ENCODE data around the gene KIF26A.
"Not testable (repeated sequence)": the region's sequence is repeated elsewhere in the genome, so short reads cannot be mapped to it uniquely, and the experiment has no call there.

Gene KIF26A

DNA sequence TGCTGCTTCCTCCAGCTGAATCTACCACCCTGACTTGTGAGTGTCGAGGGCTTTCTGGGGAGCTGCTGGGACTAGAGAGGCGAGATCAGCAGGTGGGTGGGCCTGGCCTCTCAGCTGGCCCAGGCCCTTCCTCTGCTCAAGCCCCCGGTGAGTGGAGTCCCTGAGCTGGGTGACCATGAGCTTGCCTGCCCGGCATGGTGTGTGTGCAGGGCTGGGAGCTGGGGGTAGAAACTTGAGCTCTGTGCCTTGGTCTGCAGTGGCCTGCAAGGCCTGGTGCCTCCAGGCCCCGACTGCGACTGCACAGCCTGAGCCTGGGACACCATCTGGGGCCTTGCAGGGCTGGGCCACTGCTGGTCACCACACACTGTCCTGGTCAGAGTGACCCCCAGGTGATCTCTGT lies 67.4 kb downstream of the KIF26A start:
- Histone ChIP-seq H3K9ac (ENCODE audit: low read length in 5 of 5) (no peak overlapping the region), H3K36me3 (ENCODE audit: control insufficient read depth in 5 of 5, insufficient read depth in 5 of 5, low read length in 5 of 5) (no peaks in the 10 kb centered on the region), H3K4me1 (ENCODE audit: control insufficient read depth in 5 of 5, insufficient read depth in 5 of 5, low read length in 5 of 5) (peaks cover 0 to 11% (median 3%) of the 10 kb centered on the region in 5 donors), H3K9me3 (ENCODE audit: control insufficient read depth in 5 of 5, low read length in 5 of 5) (no peaks in the 10 kb centered on the region), H3K4me3 (ENCODE audit: low read depth in 1 of 5, low read length in 5 of 5) (no peak overlapping the region), H3K27ac (ENCODE audit: low read depth, low read length) (no peak overlapping the region), H3K27me3 (ENCODE audit: control insufficient read depth in 5 of 5, insufficient read depth in 4 of 5, low read length in 5 of 5) (peaks cover 0 to 39% (median 11%) of the 10 kb centered on the region in 5 donors)

DNA sequence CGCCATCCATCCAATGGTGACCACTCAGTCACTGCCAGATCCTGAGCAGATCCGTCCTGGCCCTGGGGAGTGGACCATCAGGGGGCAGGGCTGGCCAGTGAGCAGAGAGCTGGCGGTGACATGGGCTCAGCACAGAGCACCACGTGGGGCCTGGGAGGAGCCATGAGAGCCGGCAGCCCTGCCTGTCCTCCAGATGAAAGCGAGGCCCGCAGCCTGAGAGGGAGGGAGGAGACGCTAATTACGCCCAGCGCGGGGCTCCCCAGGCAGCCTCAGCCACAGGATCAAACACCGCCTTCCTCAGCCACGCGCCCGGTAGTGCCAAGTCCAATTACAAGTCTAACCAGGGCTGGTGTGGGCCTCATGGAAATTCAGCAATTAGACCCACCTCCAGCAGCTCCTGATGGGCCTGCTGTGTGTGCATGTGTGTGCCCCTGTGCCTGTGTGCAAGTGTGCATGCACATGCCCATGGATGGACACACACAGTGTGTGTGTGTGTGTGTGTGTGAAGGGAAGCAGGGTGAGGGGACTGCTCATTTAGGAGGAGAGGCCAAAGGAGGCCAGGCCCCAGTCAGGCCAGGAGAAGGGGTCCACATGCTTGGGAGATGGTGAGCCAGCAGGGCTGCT lies 68.0 kb downstream of the KIF26A start:
- Histone ChIP-seq H3K27ac (ENCODE audit: low read depth, low read length) (no peak overlapping the region), H3K9me3 (ENCODE audit: control insufficient read depth in 5 of 5, low read length in 5 of 5) (no peaks in the 10 kb centered on the region), H3K4me3 (ENCODE audit: low read depth in 1 of 5, low read length in 5 of 5) (no peak overlapping the region), H3K4me1 (ENCODE audit: control insufficient read depth in 5 of 5, insufficient read depth in 5 of 5, low read length in 5 of 5) (peaks cover 0 to 11% (median 3%) of the 10 kb centered on the region in 5 donors), H3K27me3 (ENCODE audit: control insufficient read depth in 5 of 5, insufficient read depth in 4 of 5, low read length in 5 of 5) (peaks cover 0 to 41% (median 11%) of the 10 kb centered on the region in 5 donors), H3K9ac (ENCODE audit: low read length in 5 of 5) (no peak overlapping the region), H3K36me3 (ENCODE audit: control insufficient read depth in 5 of 5, insufficient read depth in 5 of 5, low read length in 5 of 5) (no peaks in the 10 kb centered on the region)

DNA sequence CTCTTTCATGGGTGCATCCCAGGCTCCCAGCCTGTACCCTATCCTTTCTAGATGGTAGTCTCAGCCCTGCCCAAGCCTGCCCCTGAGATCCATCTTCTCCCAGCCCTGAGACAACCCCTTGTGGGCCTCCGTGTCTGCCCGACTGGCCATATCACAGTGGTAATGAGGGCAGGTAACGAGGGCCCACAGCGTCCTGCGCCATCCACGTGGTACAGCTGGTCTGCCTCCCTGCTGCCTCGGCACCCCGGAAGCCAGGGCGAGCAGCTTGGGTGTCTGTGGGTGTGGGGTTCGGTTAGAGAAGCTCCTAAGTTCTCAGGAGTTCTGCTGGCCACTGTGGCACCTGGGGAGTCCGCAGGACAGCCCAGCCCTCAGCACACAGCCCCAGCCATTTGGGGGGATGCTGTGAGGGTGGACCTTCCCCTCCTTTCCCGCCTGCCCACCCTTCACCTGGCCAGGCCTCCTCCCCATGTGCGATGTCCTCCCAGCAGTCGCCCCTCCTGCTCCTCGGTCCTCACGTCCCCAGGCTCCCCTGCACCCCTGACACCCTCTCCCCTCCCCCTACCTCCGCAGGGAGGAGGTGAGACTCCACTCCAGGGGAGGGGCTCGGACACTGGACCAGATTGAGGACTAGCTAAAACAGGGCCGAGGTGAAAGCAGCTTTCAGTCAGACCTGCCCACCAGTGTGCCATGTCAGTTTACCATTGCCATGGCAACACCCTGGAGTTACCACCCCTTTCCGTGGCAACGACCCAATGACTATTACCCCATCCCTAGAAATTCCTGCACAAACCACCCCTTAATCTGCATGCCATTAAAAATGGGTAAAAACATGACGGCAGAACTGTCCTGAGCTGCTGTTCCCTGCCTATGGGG lies 69.0 kb downstream of the KIF26A start:
- no peaks in the 10 kb centered on the region for H3K9me3 ChIP-seq (ENCODE audit: control insufficient read depth in 5 of 5, low read length in 5 of 5)
- no peaks in the 10 kb centered on the region for H3K36me3 ChIP-seq (ENCODE audit: control insufficient read depth in 5 of 5, insufficient read depth in 5 of 5, low read length in 5 of 5)
- no peak overlapping the region for H3K9ac ChIP-seq (ENCODE audit: low read length in 5 of 5)
- H3K4me3 ChIP-seq (ENCODE audit: low read depth in 1 of 5, low read length in 5 of 5), result no peak overlapping the region
- peaks cover 0 to 3% (median 1%) of the 10 kb centered on the region in 5 donors for H3K4me1 ChIP-seq (ENCODE audit: control insufficient read depth in 5 of 5, insufficient read depth in 5 of 5, low read length in 5 of 5)
- peaks cover 3 to 42% (median 11%) of the 10 kb centered on the region in 5 donors for H3K27me3 ChIP-seq (ENCODE audit: control insufficient read depth in 5 of 5, insufficient read depth in 4 of 5, low read length in 5 of 5)
- H3K27ac ChIP-seq (ENCODE audit: low read depth, low read length), result no peak overlapping the region

DNA sequence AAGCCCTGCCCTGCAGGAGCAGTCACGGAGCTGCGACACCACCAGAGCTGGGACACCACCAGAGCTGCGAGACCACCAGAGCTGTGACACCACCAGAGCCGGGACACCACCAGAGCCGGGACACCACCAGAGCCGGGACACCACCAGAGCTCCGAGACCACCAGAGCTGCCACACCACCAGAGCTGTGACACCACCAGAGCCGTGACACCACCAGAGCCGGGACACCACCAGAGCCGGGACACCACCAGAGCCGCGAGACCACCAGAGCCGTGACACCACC lies 69.6 kb downstream of the KIF26A start:
- not testable (repeated sequence) for H3K4me1 ChIP-seq (ENCODE audit: control insufficient read depth in 5 of 5, insufficient read depth in 5 of 5, low read length in 5 of 5); H3K9ac ChIP-seq (ENCODE audit: low read length in 5 of 5); H3K9me3 ChIP-seq (ENCODE audit: control insufficient read depth in 5 of 5, low read length in 5 of 5); H3K4me3 ChIP-seq (ENCODE audit: low read depth in 1 of 5, low read length in 5 of 5); H3K36me3 ChIP-seq (ENCODE audit: control insufficient read depth in 5 of 5, insufficient read depth in 5 of 5, low read length in 5 of 5); H3K27ac ChIP-seq (ENCODE audit: low read depth, low read length)
- peaks cover 2 to 40% (median 10%) of the 10 kb centered on the region in 5 donors for H3K27me3 ChIP-seq (ENCODE audit: control insufficient read depth in 5 of 5, insufficient read depth in 4 of 5, low read length in 5 of 5)

DNA sequence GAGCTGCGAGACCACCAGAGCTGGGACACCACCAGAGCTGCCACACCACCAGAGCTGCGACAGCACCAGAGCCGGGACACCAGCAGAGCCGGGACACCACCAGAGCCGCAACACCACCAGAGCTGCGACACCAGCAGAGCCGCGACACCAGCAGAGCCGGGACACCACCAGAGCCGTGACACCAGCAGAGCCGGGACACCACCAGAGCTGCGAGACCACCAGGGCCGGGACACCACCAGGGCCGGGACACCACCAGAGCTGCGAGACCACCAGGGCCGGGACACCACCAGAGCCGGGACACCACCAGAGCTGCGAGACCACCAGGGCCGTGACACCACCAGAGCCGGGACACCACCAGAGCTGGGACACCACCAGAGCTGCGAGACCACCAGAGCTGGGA lies 69.9 kb downstream of the KIF26A start:
- H3K27me3 ChIP-seq (ENCODE audit: control insufficient read depth in 5 of 5, insufficient read depth in 4 of 5, low read length in 5 of 5), result peaks cover 2 to 38% (median 10%) of the 10 kb centered on the region in 5 donors
- not testable (repeated sequence) for H3K36me3 ChIP-seq (ENCODE audit: control insufficient read depth in 5 of 5, insufficient read depth in 5 of 5, low read length in 5 of 5); H3K4me3 ChIP-seq (ENCODE audit: low read depth in 1 of 5, low read length in 5 of 5); H3K27ac ChIP-seq (ENCODE audit: low read depth, low read length); H3K4me1 ChIP-seq (ENCODE audit: control insufficient read depth in 5 of 5, insufficient read depth in 5 of 5, low read length in 5 of 5); H3K9me3 ChIP-seq (ENCODE audit: control insufficient read depth in 5 of 5, low read length in 5 of 5); H3K9ac ChIP-seq (ENCODE audit: low read length in 5 of 5)

DNA sequence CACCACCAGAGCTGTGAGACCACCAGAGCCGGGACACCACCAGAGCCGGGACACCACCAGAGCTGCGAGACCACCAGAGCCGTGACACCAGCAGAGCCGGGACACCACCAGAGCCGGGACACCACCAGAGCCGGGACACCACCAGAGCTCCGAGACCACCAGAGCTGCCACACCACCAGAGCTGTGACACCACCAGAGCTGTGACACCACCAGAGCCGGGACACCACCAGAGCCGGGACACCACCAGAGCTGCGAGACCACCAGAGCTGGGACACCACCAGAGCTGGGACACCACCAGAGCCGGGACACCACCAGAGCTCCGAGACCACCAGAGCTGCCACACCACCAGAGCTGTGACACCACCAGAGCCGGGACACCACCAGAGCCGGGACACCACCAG lies 70.7 kb downstream of the KIF26A start:
- H3K27ac ChIP-seq (ENCODE audit: low read depth, low read length); H3K4me1 ChIP-seq (ENCODE audit: control insufficient read depth in 5 of 5, insufficient read depth in 5 of 5, low read length in 5 of 5); H3K9me3 ChIP-seq (ENCODE audit: control insufficient read depth in 5 of 5, low read length in 5 of 5); H3K36me3 ChIP-seq (ENCODE audit: control insufficient read depth in 5 of 5, insufficient read depth in 5 of 5, low read length in 5 of 5); H3K4me3 ChIP-seq (ENCODE audit: low read depth in 1 of 5, low read length in 5 of 5); H3K9ac ChIP-seq (ENCODE audit: low read length in 5 of 5): not testable (repeated sequence)
- peaks cover 2 to 40% (median 10%) of the 10 kb centered on the region in 5 donors for H3K27me3 ChIP-seq (ENCODE audit: control insufficient read depth in 5 of 5, insufficient read depth in 4 of 5, low read length in 5 of 5)

DNA sequence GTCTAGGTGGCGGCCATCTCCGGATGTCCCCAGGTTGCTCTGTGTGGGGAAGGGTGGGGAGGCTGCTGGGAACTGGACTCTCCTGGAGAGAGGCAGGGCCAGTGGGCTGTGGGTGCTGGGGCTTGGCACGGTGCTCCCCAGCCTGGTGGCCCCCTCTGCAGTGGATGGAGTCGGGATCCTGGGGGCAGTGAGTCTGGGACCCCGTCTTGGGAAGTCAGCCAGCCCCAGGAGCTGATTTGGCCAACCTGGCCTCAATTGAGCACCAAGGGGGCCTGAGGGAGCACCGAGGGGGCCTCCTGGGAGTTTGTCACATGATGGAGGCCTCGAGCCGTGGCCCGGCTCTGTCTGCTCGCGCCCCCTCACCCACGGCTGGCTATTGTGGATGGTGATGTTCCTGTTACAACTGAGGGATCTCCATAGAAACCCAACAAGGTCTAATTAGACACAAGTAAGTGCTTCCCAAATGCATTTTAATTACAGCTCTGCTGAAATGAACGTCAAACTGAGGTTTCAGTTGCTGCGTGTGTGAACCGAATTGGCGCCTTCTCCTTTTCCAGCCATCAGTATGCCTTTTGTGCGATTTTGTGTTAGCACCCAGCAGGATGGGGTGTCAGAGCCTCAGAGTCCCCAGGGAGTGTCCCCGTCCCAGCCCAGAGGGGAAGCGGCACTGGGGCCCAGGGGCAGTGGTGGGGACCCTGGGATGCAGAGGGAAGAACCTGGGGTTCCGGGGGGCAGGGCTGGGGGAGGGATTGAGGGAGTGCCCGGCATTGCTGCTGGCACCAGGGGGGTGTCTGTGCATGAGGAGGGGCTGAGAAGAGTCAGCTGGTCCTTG lies 71.8 kb downstream of the KIF26A start:
- no peaks in the 10 kb centered on the region for H3K9me3 ChIP-seq (ENCODE audit: control insufficient read depth in 5 of 5, low read length in 5 of 5)
- no peak overlapping the region for H3K27ac ChIP-seq (ENCODE audit: low read depth, low read length)
- peaks cover 2 to 39% (median 10%) of the 10 kb centered on the region in 5 donors for H3K27me3 ChIP-seq (ENCODE audit: control insufficient read depth in 5 of 5, insufficient read depth in 4 of 5, low read length in 5 of 5)

DNA sequence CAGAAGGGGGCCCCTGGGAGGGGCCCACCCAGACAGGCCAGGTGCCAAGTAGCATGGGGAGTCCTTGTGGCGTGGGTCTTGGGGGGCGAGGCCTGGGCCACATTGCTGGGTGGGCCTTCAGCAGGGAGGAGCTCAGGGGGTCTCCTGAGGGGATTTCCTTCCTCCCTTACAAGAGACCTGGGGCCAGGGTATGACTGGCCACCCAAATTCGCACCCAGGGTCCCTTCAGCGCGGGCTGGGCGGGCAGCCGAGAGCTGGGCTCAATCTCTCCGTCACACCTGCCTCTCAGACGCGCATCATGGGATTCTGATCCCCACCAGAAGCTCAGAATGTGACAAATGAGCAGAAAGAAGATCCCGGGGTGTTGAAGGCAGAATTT lies 72.4 kb downstream of the KIF26A start:
- no peaks in the 10 kb centered on the region for H3K4me1 ChIP-seq (ENCODE audit: control insufficient read depth in 5 of 5, insufficient read depth in 5 of 5, low read length in 5 of 5)
- no peaks in the 10 kb centered on the region for H3K36me3 ChIP-seq (ENCODE audit: control insufficient read depth in 5 of 5, insufficient read depth in 5 of 5, low read length in 5 of 5)
- peaks cover 2 to 42% (median 10%) of the 10 kb centered on the region in 5 donors for H3K27me3 ChIP-seq (ENCODE audit: control insufficient read depth in 5 of 5, insufficient read depth in 4 of 5, low read length in 5 of 5)
- H3K27ac ChIP-seq (ENCODE audit: low read depth, low read length), result no peak overlapping the region
- no peaks in the 10 kb centered on the region for H3K9me3 ChIP-seq (ENCODE audit: control insufficient read depth in 5 of 5, low read length in 5 of 5)
- H3K4me3 ChIP-seq (ENCODE audit: low read depth in 1 of 5, low read length in 5 of 5), result no peak overlapping the region
- H3K9ac ChIP-seq (ENCODE audit: low read length in 5 of 5), result no peak overlapping the region

More for the DNA sequence above, 71.8 kb downstream of the KIF26A start:
- no peaks in the 10 kb centered on the region for H3K4me1 ChIP-seq (ENCODE audit: control insufficient read depth in 5 of 5, insufficient read depth in 5 of 5, low read length in 5 of 5)
- H3K4me3 ChIP-seq (ENCODE audit: low read depth in 1 of 5, low read length in 5 of 5), result no peak overlapping the region
- H3K36me3 ChIP-seq (ENCODE audit: control insufficient read depth in 5 of 5, insufficient read depth in 5 of 5, low read length in 5 of 5), result no peaks in the 10 kb centered on the region
- H3K9ac ChIP-seq (ENCODE audit: low read length in 5 of 5), result no peak overlapping the region

DNA sequence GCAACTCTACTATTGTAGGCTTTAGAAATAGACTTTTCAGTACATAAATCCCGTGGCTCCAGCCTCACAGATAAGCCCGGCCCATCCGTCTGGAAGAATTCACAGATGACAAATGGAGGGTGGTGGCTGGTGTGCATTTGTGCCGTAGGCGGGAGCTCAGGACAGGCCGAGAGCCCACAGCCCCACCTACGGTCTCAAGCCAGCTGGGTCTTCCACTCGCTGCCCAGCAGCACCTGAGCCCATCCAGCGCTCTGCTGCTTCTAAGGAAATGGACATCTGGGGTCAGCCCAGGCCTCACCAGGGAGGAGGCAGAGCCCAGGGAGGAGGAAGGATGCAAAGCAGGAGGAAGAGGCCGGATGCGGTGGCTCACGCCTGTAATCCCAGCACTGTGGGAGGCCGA lies 72.8 kb downstream of the KIF26A start:
- Histone ChIP-seq H3K36me3 (ENCODE audit: control insufficient read depth in 5 of 5, insufficient read depth in 5 of 5, low read length in 5 of 5) (no peaks in the 10 kb centered on the region), H3K4me3 (ENCODE audit: low read depth in 1 of 5, low read length in 5 of 5) (no peak overlapping the region), H3K4me1 (ENCODE audit: control insufficient read depth in 5 of 5, insufficient read depth in 5 of 5, low read length in 5 of 5) (no peaks in the 10 kb centered on the region), H3K9ac (ENCODE audit: low read length in 5 of 5) (no peak overlapping the region), H3K9me3 (ENCODE audit: control insufficient read depth in 5 of 5, low read length in 5 of 5) (no peaks in the 10 kb centered on the region), H3K27ac (ENCODE audit: low read depth, low read length) (no peak overlapping the region), H3K27me3 (ENCODE audit: control insufficient read depth in 5 of 5, insufficient read depth in 4 of 5, low read length in 5 of 5) (peaks cover 2 to 40% (median 13%) of the 10 kb centered on the region in 5 donors)

DNA sequence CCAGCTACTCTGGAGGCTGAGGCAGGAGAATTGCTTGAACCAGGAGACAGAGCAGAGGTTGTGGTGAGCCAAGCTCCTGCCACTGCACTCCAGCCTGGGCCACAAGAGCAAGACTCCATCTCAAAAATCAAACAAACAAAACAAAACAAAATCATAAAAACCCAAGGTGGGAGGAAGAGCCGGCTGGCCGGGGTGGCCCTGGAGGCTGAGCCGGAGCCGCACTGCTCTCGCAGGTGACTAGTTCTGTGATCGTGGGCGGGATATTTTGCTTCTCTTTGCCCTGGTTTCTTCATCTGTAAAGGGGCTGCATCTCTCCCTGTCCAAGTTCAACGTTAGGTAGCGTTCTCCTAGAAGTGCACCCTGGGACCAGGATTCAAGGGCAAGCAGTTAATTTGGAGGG lies 73.4 kb downstream of the KIF26A start:
- H3K9ac ChIP-seq (ENCODE audit: low read length in 5 of 5), result no peak overlapping the region
- no peak overlapping the region for H3K4me3 ChIP-seq (ENCODE audit: low read depth in 1 of 5, low read length in 5 of 5)
- H3K4me1 ChIP-seq (ENCODE audit: control insufficient read depth in 5 of 5, insufficient read depth in 5 of 5, low read length in 5 of 5), result no peaks in the 10 kb centered on the region
- H3K27ac ChIP-seq (ENCODE audit: low read depth, low read length), result no peak overlapping the region
- no peaks in the 10 kb centered on the region for H3K9me3 ChIP-seq (ENCODE audit: control insufficient read depth in 5 of 5, low read length in 5 of 5)
- H3K27me3 ChIP-seq (ENCODE audit: control insufficient read depth in 5 of 5, insufficient read depth in 4 of 5, low read length in 5 of 5), result peaks cover 2 to 35% (median 13%) of the 10 kb centered on the region in 5 donors
- no peaks in the 10 kb centered on the region for H3K36me3 ChIP-seq (ENCODE audit: control insufficient read depth in 5 of 5, insufficient read depth in 5 of 5, low read length in 5 of 5)
